Mesothelial cell of epicardium (in vitro differentiated cells): ENCODE data around the gene NUMBL. TPM values are rescaled to one million over a fixed set of nuclear protein-coding genes. Genes with fewer than 3 reads are reported as not detected.

Source experiments
- DNase-seq, 2 experiments: peaks; one replicate each; pipeline ENCODE4 v3.0.0; 2021; ENCODE audit warnings: low spot score in 2 of 2; ENCODE audit not compliant: unreplicated experiment in 2 of 2
- H3K27ac Mint-ChIP-seq: 2 replicates; pipeline ENCODE4 v1.8.0; 2021; ENCODE audit warnings: mixed read lengths
- H3K27me3 Mint-ChIP-seq: 2 replicates; pipeline ENCODE4 v1.8.0; 2021; ENCODE audit warnings: low read depth, mixed read lengths
- H3K36me3 Mint-ChIP-seq: 2 replicates; pipeline ENCODE4 v1.8.0; 2021; ENCODE audit warnings: mixed read lengths
- H3K4me1 Mint-ChIP-seq: 2 replicates; pipeline ENCODE4 v1.8.0; 2021; ENCODE audit warnings: mixed read lengths
- H3K4me3 Mint-ChIP-seq: 2 replicates; pipeline ENCODE4 v1.8.0; 2021; ENCODE audit warnings: mild to moderate bottlenecking, moderate library complexity, mixed read lengths
- H3K9me3 Mint-ChIP-seq: 2 replicates; pipeline ENCODE4 v1.8.0; 2021; ENCODE audit warnings: mixed read lengths
- CTCF ChIP-seq: fragments of 200-600 bp; sonication (generic); IDR thresholded peaks from one replicate; pipeline ENCODE4 v1.5.0; 2021; ENCODE audit warnings: antibody characterized with exemption; ENCODE audit not compliant: unreplicated experiment
- total RNA-seq: library from RNA; stranded (reverse); gene quantifications from 3 replicates; pipeline ENCODE4 v1.2.1, GENCODE V29; 2021

Gene NUMBL
- total RNA-seq, 1 donor from 2014 or later = 42.5 TPM

GRCh38 chr19:40632311-40633036, 58.0 kb downstream of the NUMBL start:
- Mint-ChIP-seq H3K36me3 (peaks cover 8% of the 10 kb centered on the region), H3K27ac (no peak overlapping the region), H3K4me3 (no peak overlapping the region), H3K9me3 (no peaks in the 10 kb centered on the region), H3K4me1 (peaks cover 13% of the 10 kb centered on the region), H3K27me3 (peaks cover 9% of the 10 kb centered on the region)
- DNase-seq = no peak
- no peak for TF ChIP-seq CTCF

- no peak for TF ChIP-seq CTCF
- Mint-ChIP-seq H3K27ac (no peak overlapping the region), H3K4me3 (no peak overlapping the region), H3K9me3 (no peaks in the 10 kb centered on the region), H3K36me3 (peaks cover 21% of the 10 kb centered on the region), H3K4me1 (peaks cover 13% of the 10 kb centered on the region), H3K27me3 (peaks cover 9% of the 10 kb centered on the region)
- DNase-seq = no peak
Observed at GRCh38 chr19:40630571-40631160, 59.8 kb downstream of the NUMBL start.

- Mint-ChIP-seq H3K36me3 (peaks cover 27% of the 10 kb centered on the region), H3K4me1 (peaks cover 16% of the 10 kb centered on the region), H3K27ac (no peak overlapping the region), H3K4me3 (no peak overlapping the region), H3K9me3 (no peaks in the 10 kb centered on the region), H3K27me3 (peaks cover 5% of the 10 kb centered on the region)
- TF ChIP-seq CTCF = no peak
- no peak for DNase-seq
Observed at GRCh38 chr19:40629346-40629745, 61.1 kb downstream of the NUMBL start.

GRCh38 chr19:40627486-40628279, 62.8 kb downstream of the NUMBL start:
- Mint-ChIP-seq H3K4me1 (peaks cover 27% of the 10 kb centered on the region), H3K36me3 (peaks cover 27% of the 10 kb centered on the region), H3K4me3 (no peak overlapping the region), H3K27me3 (no peaks in the 10 kb centered on the region), H3K27ac (no peak overlapping the region), H3K9me3 (no peaks in the 10 kb centered on the region)
- no peak for DNase-seq
- no peak for TF ChIP-seq CTCF

- no peaks in the 10 kb centered on the region for H3K9me3 Mint-ChIP-seq
- H3K27ac Mint-ChIP-seq = no peak overlapping the region
- H3K27me3 Mint-ChIP-seq = no peaks in the 10 kb centered on the region
- H3K4me3 Mint-ChIP-seq = no peak overlapping the region
- H3K36me3 Mint-ChIP-seq = peaks cover 30% of the 10 kb centered on the region
- peaks cover 28% of the 10 kb centered on the region for H3K4me1 Mint-ChIP-seq
- TF ChIP-seq CTCF = no peak
- DNase-seq = no peak
Observed at GRCh38 chr19:40626918-40627317, 63.5 kb downstream of the NUMBL start.
